Measurements from ENCODE around the gene RASD2.

RASD2 gene

GRCh38 chr22:35558031-35558430 lies 17.4 kb downstream of the RASD2 start:
- Histone ChIP-seq H3K36me3 (ENCODE audit: control insufficient read depth in 1 of 2, insufficient read depth in 2 of 2, low read length in 2 of 2) (no peaks in the 10 kb centered on the region), H3K4me1 (ENCODE audit: control insufficient read depth in 1 of 2, insufficient read depth in 2 of 2, low read length in 2 of 2) (peaks cover 6% of the 10 kb centered on the region in 2 experiments), H2AK5ac (ENCODE audit: low read length) (no peak overlapping the region), H3K9me3 (ENCODE audit: insufficient read depth, low read depth, low read length) (no peaks in the 10 kb centered on the region), H2BK120ac (ENCODE audit: insufficient read depth, low read length, poor library complexity) (no peak overlapping the region), H2AFZ (ENCODE audit: insufficient read depth, low read length, poor library complexity) (no peak overlapping the region), H4K91ac (ENCODE audit: low read depth, low read length) (no peak overlapping the region), H3K23ac (ENCODE audit: low read length) (no peak overlapping the region), H4K8ac (ENCODE audit: low read depth, low read length) (no peak overlapping the region), H3K4me3 (ENCODE audit: low read depth, low read length) (no peak overlapping the region), H3K4me2 (ENCODE audit: low read length) (no peak overlapping the region), H3K79me2 (ENCODE audit: control insufficient read depth, insufficient read depth, low read length, poor library complexity) (no peaks in the 10 kb centered on the region), H3K4ac (ENCODE audit: low read depth, low read length) (no peak overlapping the region), H3K79me1 (ENCODE audit: low read length) (no peaks in the 10 kb centered on the region), H3K18ac (ENCODE audit: low read length) (no peak overlapping the region), H3K27me3 (ENCODE audit: insufficient read depth, low read length) (no peaks in the 10 kb centered on the region), H3K9ac (ENCODE audit: low read length) (no peak overlapping the region), H3K27ac (ENCODE audit: low read depth, low read length) (no peak overlapping the region), H2BK5ac (ENCODE audit: low read depth, low read length, poor library complexity) (no peak overlapping the region), H2BK12ac (ENCODE audit: low read length) (no peak overlapping the region), H4K12ac (ENCODE audit: low read depth, low read length) (no peak overlapping the region), H3K14ac (ENCODE audit: low read length) (no peak overlapping the region)
- no peak for DNase-seq
- no CpG with 5 or more reads among the region's 5 CpGs for WGBS (ENCODE audit: extremely low coverage, insufficient coverage, insufficient read length)

DNA sequence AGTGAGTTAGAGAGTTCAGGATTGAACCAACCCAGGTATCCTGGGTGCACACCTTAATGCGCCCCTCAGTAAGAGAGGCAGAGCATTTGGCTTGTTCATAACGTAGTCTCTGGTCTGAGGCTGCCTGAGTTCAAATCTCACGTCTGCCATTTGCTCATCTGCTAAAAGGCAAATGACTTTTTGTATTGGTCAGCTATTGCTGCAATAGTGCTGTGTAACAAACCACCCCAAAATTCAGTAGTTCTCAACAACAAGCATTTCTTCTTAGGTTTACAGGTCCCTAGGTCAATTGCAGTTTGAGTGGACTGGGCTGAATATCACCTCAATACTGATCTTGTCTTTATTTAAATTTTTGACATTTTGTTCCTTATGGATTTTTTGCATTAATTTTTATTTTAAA lies 18.1 kb downstream of the RASD2 start:
- no peaks in the 10 kb centered on the region for H3K27me3 ChIP-seq (ENCODE audit: insufficient read depth, low read length)
- H3K79me1 ChIP-seq (ENCODE audit: low read length) = no peaks in the 10 kb centered on the region
- no peaks in the 10 kb centered on the region for H3K9me3 ChIP-seq (ENCODE audit: insufficient read depth, low read depth, low read length)
- H3K27ac ChIP-seq (ENCODE audit: low read depth, low read length) = no peak overlapping the region
- no peak overlapping the region for H2BK120ac ChIP-seq (ENCODE audit: insufficient read depth, low read length, poor library complexity)
- H3K4me2 ChIP-seq (ENCODE audit: low read length) = no peak overlapping the region
- no peak overlapping the region for H2BK5ac ChIP-seq (ENCODE audit: low read depth, low read length, poor library complexity)
- H4K12ac ChIP-seq (ENCODE audit: low read depth, low read length) = no peak overlapping the region
- H2AFZ ChIP-seq (ENCODE audit: insufficient read depth, low read length, poor library complexity) = no peak overlapping the region
- no CpG with 5 or more reads among the region's 3 CpGs for WGBS (ENCODE audit: extremely low coverage, insufficient coverage, insufficient read length)
- H4K91ac ChIP-seq (ENCODE audit: low read depth, low read length) = no peak overlapping the region
- H2AK5ac ChIP-seq (ENCODE audit: low read length) = no peak overlapping the region
- H3K4me1 ChIP-seq (ENCODE audit: control insufficient read depth in 1 of 2, insufficient read depth in 2 of 2, low read length in 2 of 2) = peaks cover 6% of the 10 kb centered on the region in 2 experiments
- DNase-seq = no peak
- no peak overlapping the region for H3K4me3 ChIP-seq (ENCODE audit: low read depth, low read length)
- no peaks in the 10 kb centered on the region for H3K36me3 ChIP-seq (ENCODE audit: control insufficient read depth in 1 of 2, insufficient read depth in 2 of 2, low read length in 2 of 2)
- no peak overlapping the region for H3K18ac ChIP-seq (ENCODE audit: low read length)
- H3K4ac ChIP-seq (ENCODE audit: low read depth, low read length) = no peak overlapping the region
- H4K8ac ChIP-seq (ENCODE audit: low read depth, low read length) = no peak overlapping the region
- no peak overlapping the region for H2BK12ac ChIP-seq (ENCODE audit: low read length)
- no peaks in the 10 kb centered on the region for H3K79me2 ChIP-seq (ENCODE audit: control insufficient read depth, insufficient read depth, low read length, poor library complexity)
- H3K23ac ChIP-seq (ENCODE audit: low read length) = no peak overlapping the region
- H3K9ac ChIP-seq (ENCODE audit: low read length) = no peak overlapping the region
- no peak overlapping the region for H3K14ac ChIP-seq (ENCODE audit: low read length)

GRCh38 chr22:35559354-35560005 lies 18.8 kb downstream of the RASD2 start:
- H2AK5ac ChIP-seq (ENCODE audit: low read length) = no peak overlapping the region
- H3K9me3 ChIP-seq (ENCODE audit: insufficient read depth, low read depth, low read length) = no peaks in the 10 kb centered on the region
- H4K91ac ChIP-seq (ENCODE audit: low read depth, low read length) = no peak overlapping the region
- H2BK5ac ChIP-seq (ENCODE audit: low read depth, low read length, poor library complexity) = no peak overlapping the region
- no peak overlapping the region for H4K12ac ChIP-seq (ENCODE audit: low read depth, low read length)
- H3K4me3 ChIP-seq (ENCODE audit: low read depth, low read length) = no peak overlapping the region
- H2AFZ ChIP-seq (ENCODE audit: insufficient read depth, low read length, poor library complexity) = no peak overlapping the region
- H3K36me3 ChIP-seq (ENCODE audit: control insufficient read depth in 1 of 2, insufficient read depth in 2 of 2, low read length in 2 of 2) = no peaks in the 10 kb centered on the region
- H3K23ac ChIP-seq (ENCODE audit: low read length) = no peak overlapping the region
- H3K27ac ChIP-seq (ENCODE audit: low read depth, low read length) = no peak overlapping the region
- WGBS (ENCODE audit: extremely low coverage, insufficient coverage, insufficient read length) = no CpG with 5 or more reads among the region's 2 CpGs
- H2BK120ac ChIP-seq (ENCODE audit: insufficient read depth, low read length, poor library complexity) = no peak overlapping the region
- H3K4me2 ChIP-seq (ENCODE audit: low read length) = no peak overlapping the region
- H3K79me2 ChIP-seq (ENCODE audit: control insufficient read depth, insufficient read depth, low read length, poor library complexity) = no peaks in the 10 kb centered on the region
- H3K79me1 ChIP-seq (ENCODE audit: low read length) = no peaks in the 10 kb centered on the region
- H3K4me1 ChIP-seq (ENCODE audit: control insufficient read depth in 1 of 2, insufficient read depth in 2 of 2, low read length in 2 of 2) = peaks cover 6% of the 10 kb centered on the region in 2 experiments
- H3K18ac ChIP-seq (ENCODE audit: low read length) = no peak overlapping the region
- H3K27me3 ChIP-seq (ENCODE audit: insufficient read depth, low read length) = no peaks in the 10 kb centered on the region
- H3K4ac ChIP-seq (ENCODE audit: low read depth, low read length) = no peak overlapping the region
- no peak overlapping the region for H4K8ac ChIP-seq (ENCODE audit: low read depth, low read length)
- no peak overlapping the region for H2BK12ac ChIP-seq (ENCODE audit: low read length)
- no peak overlapping the region for H3K9ac ChIP-seq (ENCODE audit: low read length)
- no peak for DNase-seq
- H3K14ac ChIP-seq (ENCODE audit: low read length) = no peak overlapping the region

- DNase-seq = no peak
- H3K14ac ChIP-seq (ENCODE audit: low read length) = no peak overlapping the region
- WGBS (ENCODE audit: extremely low coverage, insufficient coverage, insufficient read length) = no CpG with 5 or more reads among the region's 5 CpGs
These were observed 19.7 kb downstream of the RASD2 start for GRCh38 chr22:35560366-35560765.

More at GRCh38 chr22:35560366-35560765, 19.7 kb downstream of the RASD2 start:
- Histone ChIP-seq H3K23ac (ENCODE audit: low read length) (no peak overlapping the region), H2BK12ac (ENCODE audit: low read length) (no peak overlapping the region), H3K79me2 (ENCODE audit: control insufficient read depth, insufficient read depth, low read length, poor library complexity) (no peaks in the 10 kb centered on the region), H2BK120ac (ENCODE audit: insufficient read depth, low read length, poor library complexity) (no peak overlapping the region), H4K91ac (ENCODE audit: low read depth, low read length) (no peak overlapping the region), H3K27me3 (ENCODE audit: insufficient read depth, low read length) (no peaks in the 10 kb centered on the region), H2AK5ac (ENCODE audit: low read length) (no peak overlapping the region), H3K79me1 (ENCODE audit: low read length) (no peaks in the 10 kb centered on the region), H3K9ac (ENCODE audit: low read length) (no peak overlapping the region), H2BK5ac (ENCODE audit: low read depth, low read length, poor library complexity) (no peak overlapping the region), H2AFZ (ENCODE audit: insufficient read depth, low read length, poor library complexity) (no peak overlapping the region), H4K12ac (ENCODE audit: low read depth, low read length) (no peak overlapping the region), H3K4me2 (ENCODE audit: low read length) (no peak overlapping the region), H4K8ac (ENCODE audit: low read depth, low read length) (no peak overlapping the region), H3K36me3 (ENCODE audit: control insufficient read depth in 1 of 2, insufficient read depth in 2 of 2, low read length in 2 of 2) (no peaks in the 10 kb centered on the region), H3K4me1 (ENCODE audit: control insufficient read depth in 1 of 2, insufficient read depth in 2 of 2, low read length in 2 of 2) (peaks cover 6% of the 10 kb centered on the region in 2 experiments), H3K9me3 (ENCODE audit: insufficient read depth, low read depth, low read length) (no peaks in the 10 kb centered on the region), H3K27ac (ENCODE audit: low read depth, low read length) (no peak overlapping the region), H3K4ac (ENCODE audit: low read depth, low read length) (no peak overlapping the region), H3K4me3 (ENCODE audit: low read depth, low read length) (no peak overlapping the region), H3K18ac (ENCODE audit: low read length) (no peak overlapping the region)
